ENCODE data around the gene ESRP2.

GRCh38 chr16:68233085-68233834 lies 2.7 kb downstream of the ESRP2 start:
- TF ChIP-seq CTCF (IDR thresholded peaks at IDR 0.05 in 2 of 3, conservative IDR thresholded peaks at IDR 0.05 in 1 of 3; ENCODE audit: insufficient read depth in 2 of 3, low read depth in 1 of 3, low read length in 3 of 3), result no peak
- TF ChIP-seq ZNF639 (CRISPR knock-in tag; conservative IDR thresholded peaks at IDR 0.05 in 1 of 2, IDR thresholded peaks at IDR 0.05 in 1 of 2), result no peak

All from K562 (cell line).